IPS DF 6.9 (cell line): ENCODE data around the gene LRSAM1.

Experiments
- DNase-seq: peaks from one replicate; pipeline ENCODE4 v3.0.0-alpha.2; 2013; ENCODE audit warnings: low read depth, low spot score
- H3K27ac ChIP-seq: one replicate; pipeline ENCODE4 v1.5.1; 2013; ENCODE audit warnings: low read length, control low read depth
- H3K27me3 ChIP-seq: 2 replicates; pipeline ENCODE4 v1.6.1; 2013; ENCODE audit warnings: mild to moderate bottlenecking, low read length; ENCODE audit not compliant: control insufficient read depth, insufficient read depth
- H3K36me3 ChIP-seq: 2 replicates; pipeline ENCODE4 v1.6.1; 2013; ENCODE audit warnings: low read length; ENCODE audit not compliant: control insufficient read depth, insufficient read depth
- H3K4me1 ChIP-seq: 2 replicates; pipeline ENCODE4 v1.6.1; 2013; ENCODE audit warnings: low read length; ENCODE audit not compliant: control insufficient read depth, insufficient read depth
- H3K4me3 ChIP-seq: 2 replicates; pipeline ENCODE4 v1.5.1; 2013; ENCODE audit warnings: mild to moderate bottlenecking, low read length
- H3K9me3 ChIP-seq: 2 replicates; pipeline ENCODE4 v1.6.1; 2013; ENCODE audit warnings: low read length, inconsistent platforms; ENCODE audit not compliant: control insufficient read depth, insufficient read depth
- WGBS: extraction: QIAGEN DNeasy Blood & Tissue Kit; methylation state at CpG from one replicate; pipeline ENCODE4 v1.1.7; 2013; ENCODE audit warnings: mixed read lengths, missing lambda C conversion rate; ENCODE audit not compliant: insufficient read length, insufficient coverage; 5-methylcytosine and 5-hydroxymethylcytosine counted together

Gene LRSAM1

GRCh38 chr9:127450830-127451607 lies at the start of gene LRSAM1, which contains the start of gene RPL12:
LRSAM1 (plus strand) TSS chr9:127451510; CDS start chr9:127454528, 3,018 bp downstream.
RPL12 (minus strand) TSS chr9:127451406; CDS start chr9:127451317, 89 bp downstream.
- DNase-seq: peak; percentile 94
- peaks cover 44% of the 10 kb centered on the region for H3K36me3 ChIP-seq
- H3K4me1 ChIP-seq: peaks cover 1% of the 10 kb centered on the region; the same call in 1 of the 2 replicates
- peak within 1 kb of the TSS; percentile 91 for H3K4me3 ChIP-seq
- no peaks in the 10 kb centered on the region for H3K9me3 ChIP-seq
- no CpG with 5 or more reads among the region's 71 CpGs for WGBS
- H3K27ac ChIP-seq: no peak within 1 kb of the TSS
- H3K27me3 ChIP-seq: no peaks in the 10 kb centered on the region

DNA sequence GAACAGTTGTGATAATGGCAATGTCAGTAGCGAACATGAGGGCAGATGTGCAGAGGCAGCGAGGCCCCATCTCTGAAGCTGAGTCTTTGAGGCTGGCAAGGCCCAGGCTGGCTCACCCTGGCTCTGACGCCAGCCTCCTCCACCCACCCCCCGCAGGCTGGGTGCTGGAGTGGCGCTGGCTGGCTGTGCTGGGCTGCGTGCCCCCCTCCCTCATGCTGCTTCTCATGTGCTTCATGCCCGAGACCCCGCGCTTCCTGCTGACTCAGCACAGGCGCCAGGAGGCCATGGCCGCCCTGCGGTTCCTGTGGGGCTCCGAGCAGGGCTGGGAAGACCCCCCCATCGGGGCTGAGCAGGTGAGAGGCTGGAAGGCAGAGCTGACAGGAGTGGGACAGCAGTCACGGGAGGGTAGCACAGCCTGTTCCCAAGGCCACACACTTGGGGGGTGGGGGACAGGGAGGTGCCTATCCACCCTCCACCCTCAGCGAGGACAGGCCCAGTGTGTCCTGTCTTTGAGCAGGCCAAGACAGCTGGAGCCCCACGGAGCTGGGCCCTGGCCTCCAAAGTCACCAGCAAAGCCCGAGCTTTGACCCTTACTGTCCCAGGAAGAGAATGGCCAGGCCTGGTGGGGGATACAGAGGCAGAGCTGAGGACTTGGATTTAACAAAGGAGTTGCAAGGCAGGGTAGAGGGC lies 48.8 kb upstream of the LRSAM1 start:
- Histone ChIP-seq H3K27ac (no peak overlapping the region), H3K27me3 (no peaks in the 10 kb centered on the region), H3K9me3 (no peaks in the 10 kb centered on the region), H3K4me3 (no peak overlapping the region), H3K36me3 (peaks cover 10% of the 10 kb centered on the region; the same call in 1 of the 2 replicates), H3K4me1 (no peaks in the 10 kb centered on the region; the same call in 1 of the 2 replicates)
- no CpG with 5 or more reads among the region's 18 CpGs for whole genome bisulfite sequencing
- DNase-seq: no peak

DNA sequence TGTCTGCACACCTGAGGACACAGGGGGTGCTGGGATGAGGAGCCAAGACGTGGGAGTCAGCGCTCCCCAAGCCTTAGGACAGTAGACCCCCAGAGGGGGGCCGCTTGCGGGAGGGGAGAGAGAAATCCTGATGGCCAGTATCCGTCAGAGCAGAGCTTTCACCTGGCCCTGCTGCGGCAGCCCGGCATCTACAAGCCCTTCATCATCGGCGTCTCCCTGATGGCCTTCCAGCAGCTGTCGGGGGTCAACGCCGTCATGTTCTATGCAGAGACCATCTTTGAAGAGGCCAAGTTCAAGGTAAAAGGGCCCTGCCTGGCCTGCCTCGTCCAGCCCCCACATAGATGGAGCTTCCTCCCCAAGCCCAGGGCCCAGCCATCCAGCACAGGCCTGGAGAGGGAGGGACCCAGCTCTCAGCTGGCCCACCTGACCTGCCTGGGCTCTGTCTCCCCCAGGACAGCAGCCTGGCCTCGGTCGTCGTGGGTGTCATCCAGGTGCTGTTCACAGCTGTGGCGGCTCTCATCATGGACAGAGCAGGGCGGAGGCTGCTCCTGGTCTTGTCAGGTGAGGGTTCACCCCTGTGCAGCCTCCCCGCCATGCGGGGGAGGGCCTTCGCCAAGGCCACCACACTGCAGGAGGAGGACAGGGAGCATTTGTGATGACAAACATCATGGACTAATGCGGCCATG lies 47.7 kb upstream of the LRSAM1 start:
- no CpG with 5 or more reads among the region's 22 CpGs for WGBS
- no peak overlapping the region for H3K27ac ChIP-seq

DNA sequence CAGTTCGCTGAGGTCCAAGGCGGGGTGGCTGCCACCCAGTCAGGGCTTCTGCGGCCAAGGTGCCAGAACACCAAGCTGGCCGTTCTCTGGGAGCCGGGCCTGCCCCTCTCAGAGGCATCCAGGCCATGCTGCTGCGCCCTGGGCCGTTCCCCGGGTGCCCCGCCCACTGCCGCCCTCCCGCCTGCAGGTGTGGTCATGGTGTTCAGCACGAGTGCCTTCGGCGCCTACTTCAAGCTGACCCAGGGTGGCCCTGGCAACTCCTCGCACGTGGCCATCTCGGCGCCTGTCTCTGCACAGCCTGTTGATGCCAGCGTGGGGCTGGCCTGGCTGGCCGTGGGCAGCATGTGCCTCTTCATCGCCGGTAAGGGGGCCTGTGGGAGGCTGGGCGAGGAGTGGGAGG lies 46.7 kb upstream of the LRSAM1 start:
- Histone ChIP-seq H3K36me3 (peaks cover 10% of the 10 kb centered on the region; the same call in 1 of the 2 replicates), H3K27me3 (no peaks in the 10 kb centered on the region), H3K9me3 (no peaks in the 10 kb centered on the region), H3K4me1 (no peaks in the 10 kb centered on the region; the same call in 1 of the 2 replicates), H3K27ac (no peak overlapping the region), H3K4me3 (no peak overlapping the region)
- no peak for DNase-seq
- WGBS: no CpG with 5 or more reads among the region's 23 CpGs

More for the DNA sequence above, 47.7 kb upstream of the LRSAM1 start:
- H3K36me3 ChIP-seq: peaks cover 10% of the 10 kb centered on the region; the same call in 1 of the 2 replicates
- no peak overlapping the region for H3K4me3 ChIP-seq
- no peaks in the 10 kb centered on the region for H3K27me3 ChIP-seq
- no peaks in the 10 kb centered on the region; the same call in 1 of the 2 replicates for H3K4me1 ChIP-seq
- DNase-seq: no peak
- H3K9me3 ChIP-seq: no peaks in the 10 kb centered on the region

- peaks cover 10% of the 10 kb centered on the region; the same call in 1 of the 2 replicates for H3K36me3 ChIP-seq
- H3K27ac ChIP-seq: no peak overlapping the region
- WGBS: no CpG with 5 or more reads among the region's 20 CpGs
- no peak for DNase-seq
- H3K4me3 ChIP-seq: no peak overlapping the region
- H3K27me3 ChIP-seq: no peaks in the 10 kb centered on the region
- no peaks in the 10 kb centered on the region for H3K9me3 ChIP-seq
- H3K4me1 ChIP-seq: no peaks in the 10 kb centered on the region; the same call in 1 of the 2 replicates
These were observed 45.8 kb upstream of the LRSAM1 start for GRCh38 chr9:127405344-127406125.

DNA sequence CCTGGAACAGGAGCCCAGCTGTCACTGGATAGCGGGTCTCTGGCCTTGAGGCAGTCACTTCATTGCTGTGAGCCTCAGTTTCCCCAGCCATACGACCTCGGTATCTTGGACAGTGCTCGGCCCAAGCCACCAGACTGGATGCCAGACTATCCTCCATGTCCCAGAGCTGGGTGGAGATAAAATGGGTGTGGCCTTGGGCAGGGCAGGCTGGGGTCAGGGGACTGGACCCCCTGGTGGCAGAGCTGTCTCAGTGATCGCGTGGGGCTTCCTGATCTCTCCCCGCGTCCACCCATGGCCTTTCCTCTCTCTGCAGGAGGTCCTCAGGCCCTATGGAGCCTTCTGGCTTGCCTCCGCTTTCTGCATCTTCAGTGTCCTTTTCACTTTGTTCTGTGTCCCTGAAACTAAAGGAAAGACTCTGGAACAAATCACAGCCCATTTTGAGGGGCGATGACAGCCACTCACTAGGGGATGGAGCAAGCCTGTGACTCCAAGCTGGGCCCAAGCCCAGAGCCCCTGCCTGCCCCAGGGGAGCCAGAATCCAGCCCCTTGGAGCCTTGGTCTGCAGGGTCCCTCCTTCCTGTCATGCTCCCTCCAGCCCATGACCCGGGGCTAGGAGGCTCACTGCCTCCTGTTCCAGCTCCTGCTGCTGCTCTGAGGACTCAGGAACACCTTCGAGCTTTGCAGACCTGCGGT lies 44.4 kb upstream of the LRSAM1 start:
- H3K36me3 ChIP-seq: peaks cover 10% of the 10 kb centered on the region; the same call in 1 of the 2 replicates
- no peak overlapping the region for H3K27ac ChIP-seq
- no peaks in the 10 kb centered on the region for H3K9me3 ChIP-seq
- DNase-seq: no peak
- no peaks in the 10 kb centered on the region; the same call in 1 of the 2 replicates for H3K4me1 ChIP-seq
- H3K4me3 ChIP-seq: no peak overlapping the region
- no CpG with 5 or more reads among the region's 13 CpGs for WGBS
- no peaks in the 10 kb centered on the region for H3K27me3 ChIP-seq

DNA sequence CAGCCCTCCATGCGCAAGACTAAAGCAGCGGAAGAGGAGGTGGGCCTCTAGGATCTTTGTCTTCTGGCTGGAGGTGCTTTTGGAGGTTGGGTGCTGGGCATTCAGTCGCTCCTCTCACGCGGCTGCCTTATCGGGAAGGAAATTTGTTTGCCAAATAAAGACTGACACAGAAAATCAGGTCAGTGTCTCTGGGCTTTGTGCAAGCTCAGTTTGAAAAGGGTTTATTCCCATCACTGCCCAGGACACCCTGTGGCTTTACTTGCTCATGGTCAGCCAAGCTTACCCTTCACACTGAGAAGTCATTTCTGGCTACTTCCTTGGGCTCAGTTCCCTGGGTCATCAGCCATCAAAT lies 43.8 kb upstream of the LRSAM1 start:
- Histone ChIP-seq H3K36me3 (peaks cover 9% of the 10 kb centered on the region; the same call in 1 of the 2 replicates), H3K4me1 (no peaks in the 10 kb centered on the region; the same call in 1 of the 2 replicates), H3K4me3 (no peak overlapping the region), H3K27me3 (no peaks in the 10 kb centered on the region), H3K9me3 (no peaks in the 10 kb centered on the region), H3K27ac (no peak overlapping the region)
- no CpG with 5 or more reads among the region's 6 CpGs for WGBS
- DNase-seq: no peak

GRCh38 chr9:127411122-127411521 lies 40.2 kb upstream of the LRSAM1 start:
- no peak for DNase-seq
- no peaks in the 10 kb centered on the region for H3K4me1 ChIP-seq
- no peaks in the 10 kb centered on the region for H3K9me3 ChIP-seq
- H3K36me3 ChIP-seq: no peaks in the 10 kb centered on the region
- no CpG with 5 or more reads among the region's 4 CpGs for WGBS
- no peak overlapping the region for H3K4me3 ChIP-seq
- H3K27me3 ChIP-seq: no peaks in the 10 kb centered on the region
- no peak overlapping the region for H3K27ac ChIP-seq

GRCh38 chr9:127415141-127415540 lies 36.2 kb upstream of the LRSAM1 start:
- no peak overlapping the region for H3K4me3 ChIP-seq
- no peak overlapping the region for H3K27ac ChIP-seq
- H3K4me1 ChIP-seq: no peaks in the 10 kb centered on the region
- H3K9me3 ChIP-seq: no peaks in the 10 kb centered on the region
- no CpG with 5 or more reads among the region's 4 CpGs for WGBS
- no peak for DNase-seq
- no peaks in the 10 kb centered on the region for H3K36me3 ChIP-seq
- no peaks in the 10 kb centered on the region for H3K27me3 ChIP-seq
